HAP-1 (cell line): ENCODE data around the gene RPS6KA5.
"Not testable (repeated sequence)": the region's sequence is repeated elsewhere in the genome, so short reads cannot be mapped to it uniquely, and the experiment has no call there.

ENCODE experiments used
- DNase-seq, 2 experiments: peaks; one replicate each; pipeline ENCODE4 v3.0.0-alpha.2; 2016 to 2020; ENCODE audit warnings: low spot score in 2 of 2
- H3K27me3 ChIP-seq: fragments of 250-450 bp; sonication (Bioruptor Pico); 2 replicates; pipeline ENCODE4 v1.5.1; 2020; ENCODE audit warnings: low read depth, mild to moderate bottlenecking, moderate library complexity
- H3K36me3 ChIP-seq: fragments of 250-450 bp; sonication (Bioruptor Pico); replicated peaks from 2 replicates; pipeline ENCODE4 v1.5.1; 2020; ENCODE audit warnings: mild to moderate bottlenecking
- H3K4me1 ChIP-seq: fragments of 250-450 bp; sonication (Bioruptor Pico); 2 replicates; pipeline ENCODE4 v1.5.1; 2020; ENCODE audit warnings: mild to moderate bottlenecking
- H3K4me3 ChIP-seq: fragments of 250-450 bp; sonication (Bioruptor Pico); 2 replicates; pipeline ENCODE4 v1.5.1; 2020; ENCODE audit warnings: mild to moderate bottlenecking, moderate library complexity
- H3K9me3 ChIP-seq: fragments of 250-450 bp; sonication (Bioruptor Pico); 2 replicates; pipeline ENCODE4 v1.5.1; 2020; ENCODE audit warnings: mild to moderate bottlenecking, moderate library complexity
- in situ Hi-C: fragments of 300-500 bp; cut with MboI; formaldehyde crosslinking; loops from 3 replicates; pipeline ENCODE4 v1.14.3; 2020; ENCODE audit warnings: low sequenced_read_pairs, inconsistent platforms, mixed read lengths

Gene RPS6KA5

GRCh38 chr14:91058042-91058581 lies 2.3 kb downstream of the RPS6KA5 start:
- no peak for DNase-seq
- Histone ChIP-seq H3K9me3 (no peaks in the 10 kb centered on the region), H3K4me1 (peaks cover 10% of the 10 kb centered on the region), H3K27me3 (no peaks in the 10 kb centered on the region), H3K4me3 (no peak overlapping the region), H3K36me3 (no peaks in the 10 kb centered on the region)
- in situ Hi-C loops = no loop called here

- no peaks in the 10 kb centered on the region for H3K36me3 ChIP-seq
- in situ Hi-C loops = no loop called here
- no peak for DNase-seq
Measured at GRCh38 chr14:91056361-91056760, 4.1 kb downstream of the RPS6KA5 start.

GRCh38 chr14:91055016-91055415 lies 5.4 kb downstream of the RPS6KA5 start:
- Histone ChIP-seq H3K27me3 (no peaks in the 10 kb centered on the region), H3K9me3 (no peaks in the 10 kb centered on the region), H3K4me1 (peaks cover 7% of the 10 kb centered on the region), H3K4me3 (no peak overlapping the region), H3K36me3 (no peaks in the 10 kb centered on the region)
- DNase-seq = no peak
- in situ Hi-C loops = no loop called here

More at GRCh38 chr14:91056361-91056760, 4.1 kb downstream of the RPS6KA5 start:
- H3K4me3 ChIP-seq = no peak overlapping the region
- no peaks in the 10 kb centered on the region for H3K27me3 ChIP-seq
- H3K9me3 ChIP-seq = no peaks in the 10 kb centered on the region
- H3K4me1 ChIP-seq = peaks cover 7% of the 10 kb centered on the region

- Histone ChIP-seq H3K4me3 (no peak overlapping the region), H3K9me3 (no peaks in the 10 kb centered on the region), H3K27me3 (no peaks in the 10 kb centered on the region), H3K36me3 (no peaks in the 10 kb centered on the region), H3K4me1 (no peaks in the 10 kb centered on the region; the same call in 1 of the 2 replicates)
- DNase-seq = no peak
- in situ Hi-C loops = no loop called here
Measured at GRCh38 chr14:91048676-91049075, 11.8 kb downstream of the RPS6KA5 start.

- no peaks in the 10 kb centered on the region for H3K9me3 ChIP-seq
- no peaks in the 10 kb centered on the region for H3K36me3 ChIP-seq
- in situ Hi-C loops = no loop called here
- no peak overlapping the region for H3K4me3 ChIP-seq
- H3K4me1 ChIP-seq = no peaks in the 10 kb centered on the region; the same call in 1 of the 2 replicates
- H3K27me3 ChIP-seq = no peaks in the 10 kb centered on the region
- DNase-seq = no peak
Measured at GRCh38 chr14:91048265-91048664, 12.2 kb downstream of the RPS6KA5 start.

- in situ Hi-C loops = no loop called here
- no peaks in the 10 kb centered on the region for H3K36me3 ChIP-seq
- H3K4me3 ChIP-seq = no peak overlapping the region
Measured at GRCh38 chr14:91047174-91047753, 13.2 kb downstream of the RPS6KA5 start.

GRCh38 chr14:91046488-91047072 lies 13.9 kb downstream of the RPS6KA5 start:
- no peak for DNase-seq
- in situ Hi-C loops = no loop called here
- no peaks in the 10 kb centered on the region for H3K9me3 ChIP-seq
- no peaks in the 10 kb centered on the region; the same call in 1 of the 2 replicates for H3K4me1 ChIP-seq
- no peaks in the 10 kb centered on the region for H3K36me3 ChIP-seq
- H3K4me3 ChIP-seq = no peak overlapping the region
- H3K27me3 ChIP-seq = no peaks in the 10 kb centered on the region

More at GRCh38 chr14:91047174-91047753, 13.2 kb downstream of the RPS6KA5 start:
- H3K27me3 ChIP-seq = no peaks in the 10 kb centered on the region
- no peaks in the 10 kb centered on the region; the same call in 1 of the 2 replicates for H3K4me1 ChIP-seq
- DNase-seq = no peak
- no peaks in the 10 kb centered on the region for H3K9me3 ChIP-seq

GRCh38 chr14:91041450-91041849 lies 19.0 kb downstream of the RPS6KA5 start:
- DNase-seq = no peak
- Histone ChIP-seq H3K36me3 (no peaks in the 10 kb centered on the region), H3K4me3 (no peak overlapping the region), H3K27me3 (no peaks in the 10 kb centered on the region), H3K9me3 (no peaks in the 10 kb centered on the region), H3K4me1 (no peaks in the 10 kb centered on the region)
- in situ Hi-C loops = no loop called here

GRCh38 chr14:91040545-91040944 lies 19.9 kb downstream of the RPS6KA5 start:
- no peaks in the 10 kb centered on the region for H3K27me3 ChIP-seq
- no peak overlapping the region for H3K4me3 ChIP-seq
- no peak for DNase-seq
- no peaks in the 10 kb centered on the region for H3K9me3 ChIP-seq
- H3K36me3 ChIP-seq = no peaks in the 10 kb centered on the region
- in situ Hi-C loops = no loop called here
- H3K4me1 ChIP-seq = no peaks in the 10 kb centered on the region

- Histone ChIP-seq H3K36me3 (no peaks in the 10 kb centered on the region), H3K27me3 (no peaks in the 10 kb centered on the region), H3K9me3 (no peaks in the 10 kb centered on the region), H3K4me1 (no peaks in the 10 kb centered on the region), H3K4me3 (no peak overlapping the region)
- no peak for DNase-seq
- in situ Hi-C loops = no loop called here
Measured at GRCh38 chr14:91038439-91038838, 22.0 kb downstream of the RPS6KA5 start.

- H3K9me3 ChIP-seq = no peaks in the 10 kb centered on the region
- H3K4me1 ChIP-seq = no peaks in the 10 kb centered on the region
- H3K4me3 ChIP-seq = no peak overlapping the region
- H3K36me3 ChIP-seq = no peaks in the 10 kb centered on the region
- H3K27me3 ChIP-seq = no peaks in the 10 kb centered on the region
- no peak for DNase-seq
- in situ Hi-C loops = no loop called here
Measured at GRCh38 chr14:91036741-91037469, 23.5 kb downstream of the RPS6KA5 start.

GRCh38 chr14:91035855-91036254 lies 24.6 kb downstream of the RPS6KA5 start:
- Histone ChIP-seq H3K9me3 (no peaks in the 10 kb centered on the region), H3K4me1 (no peaks in the 10 kb centered on the region), H3K36me3 (no peaks in the 10 kb centered on the region), H3K27me3 (no peaks in the 10 kb centered on the region), H3K4me3 (no peak overlapping the region)
- DNase-seq = no peak
- in situ Hi-C loops = no loop called here

- H3K4me3 ChIP-seq, H3K9me3 ChIP-seq, in situ Hi-C loops, DNase-seq, H3K27me3 ChIP-seq, H3K36me3 ChIP-seq, H3K4me1 ChIP-seq: not testable (repeated sequence)
Measured at GRCh38 chr14:91034379-91034778, 26.1 kb downstream of the RPS6KA5 start.

- H3K4me1 ChIP-seq = peaks cover 7% of the 10 kb centered on the region
- no peaks in the 10 kb centered on the region for H3K27me3 ChIP-seq
- no peaks in the 10 kb centered on the region for H3K9me3 ChIP-seq
- H3K36me3 ChIP-seq = no peaks in the 10 kb centered on the region
- DNase-seq = no peak
- H3K4me3 ChIP-seq = no peak overlapping the region
- in situ Hi-C loops = no loop called here
Measured at GRCh38 chr14:91032248-91032647, 28.2 kb downstream of the RPS6KA5 start.
